GM19397 (cell line): ENCODE data around the gene VARS1.
"Not testable (repeated sequence)": the region's sequence is repeated elsewhere in the genome, so short reads cannot be mapped to it uniquely, and the experiment has no call there.

ENCODE experiments used
- ATAC-seq: cut with Tn5 transposase; IDR thresholded peaks from one replicate; pipeline ENCODE4 v1.9.1; 2021; ENCODE audit warnings: mild to moderate bottlenecking, moderate library complexity; ENCODE audit not compliant: unreplicated experiment

Gene VARS1

DNA sequence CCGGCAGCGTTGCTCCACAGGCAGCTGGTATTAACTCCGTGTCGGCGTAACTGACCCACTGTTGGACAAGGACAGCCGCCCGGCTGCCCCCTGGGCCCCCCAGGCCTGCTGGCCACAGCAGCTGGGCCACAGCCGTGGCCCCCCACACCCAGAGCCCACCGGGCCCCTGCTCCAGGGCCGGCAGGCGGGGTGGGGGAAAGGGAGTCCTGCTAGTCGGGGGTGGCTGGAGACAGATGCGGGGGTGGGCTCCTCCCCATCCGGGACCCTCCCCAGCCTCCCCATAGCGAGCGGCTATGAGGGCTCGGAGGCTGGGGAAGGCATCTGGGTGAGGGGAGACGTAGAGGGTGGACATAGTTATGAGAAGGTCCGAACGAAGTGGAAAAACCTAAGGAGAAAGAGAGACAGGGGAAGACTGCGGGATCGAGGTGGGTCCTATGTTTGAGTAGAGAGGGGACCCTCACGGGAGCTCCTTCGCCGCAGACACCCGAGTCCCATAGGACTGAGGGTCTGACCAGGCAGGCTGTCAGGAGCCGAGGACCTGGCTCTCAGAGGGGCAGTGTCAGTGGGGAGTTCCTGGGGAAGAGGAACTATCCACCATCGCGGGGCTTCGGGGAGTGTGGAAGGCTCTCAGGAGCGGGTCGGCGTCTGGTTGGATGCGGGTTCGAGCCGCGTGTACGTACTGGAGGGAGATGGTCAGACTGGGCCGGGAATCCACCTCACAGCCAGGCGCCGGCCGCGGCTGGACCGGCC lies 511 bp downstream of the VARS1 start:
- ATAC-seq = no peak

DNA sequence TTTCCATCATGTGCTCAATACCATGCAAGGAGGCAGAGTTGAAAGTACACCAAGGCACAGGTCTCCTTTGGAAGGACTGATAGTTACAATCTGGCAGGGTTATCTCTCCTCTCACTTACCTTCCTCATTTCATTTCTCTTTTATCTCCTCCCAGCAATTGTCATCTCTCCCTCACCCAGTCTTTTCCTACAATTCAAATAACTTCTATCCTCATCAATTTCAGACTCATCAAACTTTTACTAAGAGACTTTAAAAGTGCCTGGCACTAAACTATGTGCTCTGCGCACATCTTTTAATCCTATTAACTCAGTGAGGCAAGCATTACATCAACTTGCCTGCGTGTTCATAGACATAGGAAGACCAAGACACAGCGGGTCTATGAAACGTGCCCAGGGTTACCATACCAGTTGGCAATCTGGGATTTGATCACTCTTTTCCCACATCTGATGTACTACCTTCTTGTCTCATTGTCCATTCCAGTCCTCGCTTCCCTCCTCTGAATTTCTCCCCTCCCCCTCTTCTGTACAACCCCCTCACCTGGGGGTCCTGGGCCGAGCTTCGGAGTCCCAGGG lies 1.2 kb downstream of the VARS1 start:
- ATAC-seq = no peak

DNA sequence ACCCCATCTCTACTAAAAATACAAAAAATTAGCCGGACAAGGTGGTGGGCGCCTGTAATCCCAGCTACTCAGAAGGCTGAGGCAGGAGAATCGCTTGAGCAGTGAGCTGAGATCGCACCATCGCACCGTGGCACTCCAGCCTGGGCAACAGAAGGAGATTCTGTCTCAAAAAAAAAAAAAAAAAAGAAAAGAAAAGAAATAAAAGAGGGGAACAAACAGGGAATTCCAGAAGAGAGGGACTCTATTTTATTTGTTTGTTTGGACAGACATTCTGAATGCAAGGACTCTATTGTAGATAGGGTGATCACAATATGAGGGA lies 1.7 kb downstream of the VARS1 start:
- ATAC-seq = not testable (repeated sequence)

DNA sequence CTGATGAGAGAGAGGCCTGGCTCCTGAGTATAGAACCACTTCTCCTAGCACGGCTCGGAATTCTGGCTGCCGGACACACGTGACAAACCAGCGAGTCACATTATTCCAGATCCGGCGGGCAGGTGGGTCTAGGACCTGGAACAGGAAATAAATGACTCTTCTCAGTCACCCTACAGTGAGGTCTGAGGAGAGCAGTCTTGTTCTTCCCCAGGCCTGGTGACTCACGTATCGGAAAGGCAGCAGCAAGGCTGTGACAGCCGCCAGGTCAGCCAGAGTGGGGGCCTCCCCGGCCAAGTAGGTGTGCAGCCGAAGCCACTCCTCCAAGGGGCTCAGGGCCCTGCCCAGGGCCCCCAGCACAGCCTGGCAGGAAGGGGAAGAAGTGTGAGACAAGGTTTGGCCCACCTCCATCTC lies 2.8 kb downstream of the VARS1 start:
- ATAC-seq = no peak

- no peak for ATAC-seq
Measured at GRCh38 chr6:31792090-31792374, 3.5 kb downstream of the VARS1 start.

GRCh38 chr6:31791324-31792089 lies 4.0 kb downstream of the VARS1 start:
- no peak for ATAC-seq

DNA sequence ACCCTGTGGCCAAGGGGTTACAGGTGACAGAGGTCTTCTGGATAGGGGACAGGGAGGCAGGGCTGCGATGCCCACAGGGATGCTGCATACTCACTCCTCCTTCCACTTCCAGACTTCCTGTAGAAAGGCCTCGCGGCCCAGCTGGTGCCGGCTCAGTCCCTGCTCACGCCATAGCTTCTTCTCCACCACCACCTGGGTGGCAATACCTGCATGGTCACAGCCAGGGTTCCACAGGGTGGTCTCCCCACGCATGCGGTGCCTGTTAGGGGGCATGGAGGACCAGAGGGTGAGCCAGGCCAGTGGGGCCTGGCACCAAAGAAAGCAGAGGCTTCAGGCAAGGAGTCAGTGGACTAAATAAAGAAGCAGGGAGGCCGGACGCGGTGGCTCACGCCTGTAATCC lies 10.1 kb downstream of the VARS1 start:
- ATAC-seq = no peak

DNA sequence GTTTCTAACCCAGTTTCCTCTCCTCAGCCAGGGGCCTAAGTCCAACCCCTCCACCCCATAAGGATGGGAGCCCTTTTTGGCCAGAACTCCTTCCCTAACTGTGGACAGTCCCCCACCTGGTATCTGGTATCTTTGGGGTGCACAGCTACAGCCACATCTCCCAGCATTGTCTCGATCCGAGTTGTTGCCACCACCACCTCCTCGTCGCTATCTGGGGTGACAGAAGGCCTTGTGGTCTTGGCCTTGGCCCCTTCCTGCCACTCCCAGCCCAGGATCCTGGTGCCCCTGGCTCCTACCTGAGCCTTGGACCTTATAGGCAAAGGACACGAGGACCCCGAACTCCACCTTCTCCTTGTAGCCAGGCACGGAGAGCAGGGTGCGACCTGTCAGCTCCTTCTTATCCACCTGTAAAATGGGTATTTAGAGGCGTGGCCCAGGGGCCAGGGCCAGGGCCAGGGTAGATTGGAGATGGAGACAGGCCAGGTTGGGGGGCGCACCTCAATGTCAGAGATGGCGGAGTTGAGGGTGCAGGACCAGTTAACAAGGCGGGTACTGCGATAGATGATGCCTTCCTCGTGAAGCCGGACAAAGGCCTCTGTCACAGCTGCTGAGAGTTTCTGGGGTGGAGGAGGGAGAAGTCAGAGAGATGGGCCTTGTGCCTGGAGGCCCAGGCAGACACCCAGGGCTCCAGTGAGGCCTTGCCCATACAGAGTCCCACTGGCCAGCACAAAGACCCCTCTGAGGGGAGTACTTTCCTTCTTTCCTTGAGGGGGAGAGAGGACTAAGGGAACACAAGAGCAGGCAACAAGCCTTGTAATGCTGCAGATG lies 11.2 kb downstream of the VARS1 start:
- no peak for ATAC-seq

GRCh38 chr6:31782126-31782855 lies 13.3 kb downstream of the VARS1 start:
- ATAC-seq = no peak

GRCh38 chr6:31781244-31782125 lies 14.1 kb downstream of the VARS1 start:
- no peak for ATAC-seq

DNA sequence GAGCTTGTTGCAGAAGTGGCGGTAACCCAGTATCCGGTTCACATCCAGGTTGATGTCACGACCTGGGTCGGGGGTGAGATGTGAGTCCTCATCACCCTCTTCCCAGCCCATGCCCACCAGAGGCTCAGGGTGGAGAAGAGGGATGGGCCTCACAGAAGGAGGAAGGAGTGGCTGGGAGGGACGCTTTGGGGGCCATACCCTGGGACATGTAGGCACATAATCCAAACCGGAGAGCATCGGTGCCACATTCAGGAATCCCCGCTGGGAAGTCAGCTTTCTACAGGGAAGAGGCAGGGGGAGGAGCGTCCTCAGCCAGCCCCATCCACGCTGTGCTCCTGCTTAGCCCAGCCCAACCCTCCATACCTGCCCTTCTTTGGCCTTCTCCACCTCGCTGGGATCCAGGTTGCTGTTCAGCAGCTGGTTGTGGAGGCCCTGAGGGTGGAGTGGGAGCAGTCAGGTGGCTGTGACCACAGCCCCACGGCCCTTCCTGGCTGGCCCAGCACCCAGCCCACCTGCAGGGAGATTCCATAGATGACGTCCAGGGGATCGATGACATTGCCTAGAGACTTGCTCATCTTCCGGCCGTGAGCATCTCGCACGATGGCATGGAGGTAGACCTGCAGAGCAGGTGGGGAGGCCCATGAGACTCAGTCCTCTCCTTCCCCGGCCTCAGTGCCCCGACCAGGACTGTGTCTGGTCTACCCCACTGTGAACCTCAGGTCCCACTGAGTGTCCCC lies 14.9 kb downstream of the VARS1 start:
- ATAC-seq = no peak

GRCh38 chr6:31779908-31780307 lies 15.6 kb downstream of the VARS1 start:
- ATAC-seq = no peak

DNA sequence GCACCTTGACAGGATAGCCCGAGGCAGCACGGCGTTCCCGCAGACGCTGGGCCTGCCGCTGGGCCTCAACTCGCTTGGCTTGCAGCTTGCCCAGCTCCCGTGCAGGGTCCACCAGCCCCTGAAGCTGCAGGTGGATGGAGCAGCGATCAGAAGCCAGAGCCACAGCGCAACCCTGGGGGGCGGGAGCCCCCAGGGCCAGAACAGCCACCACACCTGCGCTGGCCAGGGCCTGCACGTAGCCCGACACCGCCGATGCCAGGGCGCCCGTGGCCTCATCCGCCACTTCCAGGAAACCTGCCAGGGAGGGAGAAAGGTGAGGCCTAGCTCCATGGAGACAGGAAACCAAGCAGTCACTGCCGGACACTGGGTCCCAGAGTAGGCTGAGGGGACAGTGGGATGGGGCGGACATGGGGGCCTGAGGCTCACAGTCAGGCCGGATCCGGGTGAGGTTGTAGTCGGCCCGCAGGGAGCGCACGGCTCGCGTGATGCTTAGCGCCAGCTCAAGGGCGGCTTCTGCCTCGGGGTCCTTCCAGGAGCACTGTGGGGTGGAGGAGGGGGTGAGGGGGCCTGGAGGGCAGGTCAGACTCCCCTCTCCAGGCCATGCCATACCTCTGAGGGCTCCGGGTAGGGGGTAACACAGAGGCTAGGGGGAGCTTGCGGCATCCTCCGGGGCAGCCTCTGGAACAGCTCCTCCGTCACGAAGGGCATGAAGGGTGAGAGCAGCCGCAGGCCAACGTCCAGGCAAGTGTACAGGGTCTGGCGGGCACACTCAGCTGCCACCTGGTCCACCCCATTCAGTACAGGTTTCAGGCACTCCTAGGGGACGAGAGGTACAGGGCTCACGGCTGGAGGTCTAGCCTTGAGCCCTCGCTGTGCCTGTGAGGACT lies 16.3 kb downstream of the VARS1 start:
- ATAC-seq = no peak

DNA sequence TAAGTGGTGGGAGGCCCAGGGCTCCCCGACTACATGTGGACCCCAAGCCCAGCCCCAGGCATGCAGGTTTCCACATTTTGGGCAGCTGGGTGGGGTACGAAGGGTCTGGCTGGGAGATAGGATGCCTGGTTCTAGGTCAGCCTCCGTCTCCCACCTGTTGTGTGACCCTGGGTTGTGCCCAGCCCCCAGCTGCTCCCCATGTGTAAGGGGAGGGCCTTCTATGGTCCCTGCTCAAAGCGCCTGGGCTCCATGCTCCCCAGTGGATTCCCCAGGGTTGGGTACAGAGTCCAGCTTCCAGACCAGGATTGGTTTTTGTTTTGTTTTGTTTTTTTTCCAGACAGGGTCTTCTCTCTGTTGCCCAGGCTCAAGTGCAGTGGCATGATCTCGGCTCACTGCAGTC lies 17.4 kb downstream of the VARS1 start:
- no peak for ATAC-seq

GRCh38 chr6:31777667-31778050 lies 17.9 kb downstream of the VARS1 start:
- no peak for ATAC-seq

DNA sequence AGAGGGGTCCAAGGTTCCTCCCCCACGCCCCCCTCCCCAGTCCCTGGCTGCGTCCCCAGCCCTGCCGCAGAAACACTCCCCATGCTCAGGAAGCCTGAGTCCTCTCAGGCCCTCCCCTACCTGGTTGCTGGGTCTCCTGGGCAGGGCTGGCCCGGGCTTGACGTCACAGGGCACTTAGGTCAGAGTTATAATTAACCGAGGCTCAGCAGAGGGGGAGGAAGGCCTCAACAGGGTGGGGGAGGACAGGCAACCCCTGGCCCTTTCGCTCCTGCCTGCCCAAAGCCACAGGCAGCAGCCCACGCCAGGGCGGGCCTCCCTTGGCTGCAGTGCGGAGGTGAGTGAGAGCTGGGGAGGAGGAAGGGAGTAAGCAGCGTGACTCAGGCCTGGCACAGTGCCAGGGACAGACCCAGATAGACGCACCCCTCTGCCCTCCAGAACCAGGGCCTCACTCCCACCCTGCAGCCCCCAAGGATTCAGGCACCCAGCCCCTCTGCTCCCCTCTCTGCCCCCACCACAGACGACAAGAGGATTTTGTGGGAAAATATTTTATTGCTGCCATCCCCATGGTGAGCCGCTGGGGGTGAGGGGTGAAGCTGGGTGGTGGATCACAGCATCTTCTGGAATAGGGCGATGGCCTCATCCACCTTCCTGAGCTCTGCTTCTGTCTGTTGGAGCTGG lies 18.4 kb downstream of the VARS1 start, which contains the start of gene VWA7:
Gene VWA7 (minus strand): TSS at position 340 of the 678 bp plus-strand sequence. CDS start 549 bp downstream, outside the sequence.
- ATAC-seq = no peak

- ATAC-seq = no peak
Measured at GRCh38 chr6:31776485-31776988, 19.0 kb downstream of the VARS1 start.
